IMR-90 (cell line): ENCODE results near the gene SNRNP200.

Source experiments
- MAZ ChIP-seq: IDR thresholded peaks from 2 replicates; pipeline ENCODE4 v1.6.1; 2012; ENCODE audit warnings: low read depth, mild to moderate bottlenecking, low read length, improper control_type of control experiment, moderate library complexity, borderline replicate concordance
- MXI1 ChIP-seq: IDR thresholded peaks from 2 replicates; pipeline ENCODE4 v1.6.1; 2012; ENCODE audit warnings: low read depth, mild to moderate bottlenecking, low read length, moderate library complexity, borderline replicate concordance
- NFE2L2 ChIP-seq: fragments of 150-350 bp; IDR thresholded peaks from 2 replicates; pipeline ENCODE4 v1.6.1; 2016; ENCODE audit warnings: low read depth, mild to moderate bottlenecking, low read length
- POLR2A ChIP-seq: IDR thresholded peaks from 2 replicates; pipeline ENCODE4 v1.6.1; 2012; ENCODE audit warnings: mild to moderate bottlenecking, low read depth, low read length
- RAD21 ChIP-seq: IDR thresholded peaks from 2 replicates; pipeline ENCODE4 v1.6.1; 2012; ENCODE audit warnings: low read length, improper control_type of control experiment
- RCOR1 ChIP-seq: IDR thresholded peaks from 2 replicates; pipeline ENCODE4 v1.6.1; 2012; ENCODE audit warnings: mild to moderate bottlenecking, low read length, improper control_type of control experiment; ENCODE audit not compliant: insufficient replicate concordance
- SMC3 ChIP-seq: fragments of 150-350 bp; IDR thresholded peaks from 2 replicates; pipeline ENCODE4 v1.6.1; 2016; ENCODE audit warnings: low read depth, mild to moderate bottlenecking, antibody characterized with exemption, low read length, moderate library complexity
- TF ChIP-seq, protein P1 (sequence below): conservative IDR thresholded peaks from 2 replicates; pipeline ENCODE4 v1.5.1; 2012; ENCODE audit warnings: mild to moderate bottlenecking, low read depth, low read length, improper control_type of control experiment

DNA sequence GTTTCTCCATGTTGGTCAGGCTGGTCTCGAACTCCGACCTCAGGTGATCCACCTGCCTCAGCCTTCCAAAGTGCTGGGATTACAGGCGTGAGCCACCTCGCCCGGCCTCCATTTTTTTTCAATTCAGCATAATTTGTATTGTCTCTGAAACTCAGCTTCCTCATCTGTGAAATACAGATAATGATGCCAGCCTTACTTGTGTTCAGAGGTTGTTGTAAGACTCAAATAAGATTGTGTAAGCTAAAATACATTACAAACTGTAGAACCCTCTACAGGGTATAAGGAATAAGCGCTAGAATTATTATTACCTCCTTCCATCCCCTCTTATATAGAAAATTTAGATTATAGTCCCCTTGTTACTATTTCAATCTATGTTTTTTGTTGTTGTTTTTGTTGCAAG lies 71.9 kb downstream of the SNRNP200 start:
- no peak for TF ChIP-seq POLR2A
- no peak for TF ChIP-seq SMC3
- TF ChIP-seq, protein P1, sequence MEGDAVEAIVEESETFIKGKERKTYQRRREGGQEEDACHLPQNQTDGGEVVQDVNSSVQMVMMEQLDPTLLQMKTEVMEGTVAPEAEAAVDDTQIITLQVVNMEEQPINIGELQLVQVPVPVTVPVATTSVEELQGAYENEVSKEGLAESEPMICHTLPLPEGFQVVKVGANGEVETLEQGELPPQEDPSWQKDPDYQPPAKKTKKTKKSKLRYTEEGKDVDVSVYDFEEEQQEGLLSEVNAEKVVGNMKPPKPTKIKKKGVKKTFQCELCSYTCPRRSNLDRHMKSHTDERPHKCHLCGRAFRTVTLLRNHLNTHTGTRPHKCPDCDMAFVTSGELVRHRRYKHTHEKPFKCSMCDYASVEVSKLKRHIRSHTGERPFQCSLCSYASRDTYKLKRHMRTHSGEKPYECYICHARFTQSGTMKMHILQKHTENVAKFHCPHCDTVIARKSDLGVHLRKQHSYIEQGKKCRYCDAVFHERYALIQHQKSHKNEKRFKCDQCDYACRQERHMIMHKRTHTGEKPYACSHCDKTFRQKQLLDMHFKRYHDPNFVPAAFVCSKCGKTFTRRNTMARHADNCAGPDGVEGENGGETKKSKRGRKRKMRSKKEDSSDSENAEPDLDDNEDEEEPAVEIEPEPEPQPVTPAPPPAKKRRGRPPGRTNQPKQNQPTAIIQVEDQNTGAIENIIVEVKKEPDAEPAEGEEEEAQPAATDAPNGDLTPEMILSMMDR, result no peak
- TF ChIP-seq RCOR1, result no peak
- no peak for TF ChIP-seq RAD21
- TF ChIP-seq NFE2L2, result no peak
- TF ChIP-seq MAZ, result no peak
- TF ChIP-seq MXI1, result no peak
